ENCODE measurements around the gene IRF5. TPM values are rescaled to one million over a fixed set of nuclear protein-coding genes. Genes with fewer than 3 reads are reported as not detected.
A peak's percentile ranks its signal among the peaks of the same experiment; 100 is the strongest.

IRF5 gene, protein sequence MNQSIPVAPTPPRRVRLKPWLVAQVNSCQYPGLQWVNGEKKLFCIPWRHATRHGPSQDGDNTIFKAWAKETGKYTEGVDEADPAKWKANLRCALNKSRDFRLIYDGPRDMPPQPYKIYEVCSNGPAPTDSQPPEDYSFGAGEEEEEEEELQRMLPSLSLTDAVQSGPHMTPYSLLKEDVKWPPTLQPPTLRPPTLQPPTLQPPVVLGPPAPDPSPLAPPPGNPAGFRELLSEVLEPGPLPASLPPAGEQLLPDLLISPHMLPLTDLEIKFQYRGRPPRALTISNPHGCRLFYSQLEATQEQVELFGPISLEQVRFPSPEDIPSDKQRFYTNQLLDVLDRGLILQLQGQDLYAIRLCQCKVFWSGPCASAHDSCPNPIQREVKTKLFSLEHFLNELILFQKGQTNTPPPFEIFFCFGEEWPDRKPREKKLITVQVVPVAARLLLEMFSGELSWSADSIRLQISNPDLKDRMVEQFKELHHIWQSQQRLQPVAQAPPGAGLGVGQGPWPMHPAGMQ
- total RNA-seq = 0.26 to 0.53 TPM (median 0.37 TPM) in 3 replicates
- long read RNA-seq = 0 reads

- Mint-ChIP-seq H3K27ac (ENCODE audit: unreplicated experiment) (no peak within 1 kb of the TSS), H3K36me3 (ENCODE audit: low read depth) (no peaks in the 10 kb centered on the region), H3K4me3 (ENCODE audit: unreplicated experiment) (peak within 1 kb of the TSS; percentile 65), H3K9me3 (ENCODE audit: low read depth) (no peaks in the 10 kb centered on the region), H3K27me3 (ENCODE audit: low read depth) (peaks cover 30% of the 10 kb centered on the region), H3K4me1 (ENCODE audit: low read depth) (peaks cover 8% of the 10 kb centered on the region)
- TF ChIP-seq CTCF (IDR thresholded peaks at IDR 0.05) = no peak
- DNase-seq (ENCODE audit: low spot score) = no peak
These were observed at the start of gene IRF5 for GRCh38 chr7:128937647-128938543. Gene IRF5, plus strand, starts transcription at chr7:128937927. Its CDS starts 4,155 bp downstream, at chr7:128942082.

DNA sequence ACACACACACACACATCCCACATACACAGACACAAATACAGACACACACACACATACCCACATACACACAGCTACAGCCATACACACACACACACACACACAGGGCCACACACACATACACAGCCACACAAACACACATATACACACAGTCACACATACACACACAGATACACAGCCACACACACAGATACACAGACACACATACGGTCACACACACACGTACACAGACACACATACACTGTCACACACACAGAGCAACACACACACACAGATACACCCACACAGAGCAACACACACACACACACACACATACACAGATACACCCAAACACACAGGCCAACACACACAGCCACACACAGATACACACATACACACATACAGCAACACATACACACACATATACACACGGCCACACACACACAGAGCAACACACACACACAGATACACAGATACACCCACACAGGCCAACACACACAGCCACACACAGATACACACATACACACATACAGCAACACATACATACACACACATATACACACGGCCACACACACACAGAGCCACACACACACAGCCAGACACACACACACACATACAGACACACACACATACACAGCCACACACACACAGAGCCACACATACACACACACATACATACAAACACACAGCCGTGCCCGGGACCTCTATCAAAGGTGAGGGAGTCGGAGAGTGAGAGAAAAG lies 49.5 kb upstream of the IRF5 start:
- TF ChIP-seq CTCF (IDR thresholded peaks at IDR 0.05) = no peak
- no peak overlapping the region for H3K27ac Mint-ChIP-seq (ENCODE audit: unreplicated experiment)
- peaks cover 3% of the 10 kb centered on the region for H3K27me3 Mint-ChIP-seq (ENCODE audit: low read depth)
- no peaks in the 10 kb centered on the region for H3K36me3 Mint-ChIP-seq (ENCODE audit: low read depth)
- no peak for DNase-seq (ENCODE audit: low spot score)
- H3K4me1 Mint-ChIP-seq (ENCODE audit: low read depth) = peaks cover 2% of the 10 kb centered on the region
- H3K4me3 Mint-ChIP-seq (ENCODE audit: unreplicated experiment) = no peak overlapping the region
- no peaks in the 10 kb centered on the region for H3K9me3 Mint-ChIP-seq (ENCODE audit: low read depth)

- Mint-ChIP-seq H3K4me1 (ENCODE audit: low read depth) (no peaks in the 10 kb centered on the region), H3K27me3 (ENCODE audit: low read depth) (peaks cover 3% of the 10 kb centered on the region), H3K4me3 (ENCODE audit: unreplicated experiment) (no peak overlapping the region), H3K9me3 (ENCODE audit: low read depth) (no peaks in the 10 kb centered on the region), H3K27ac (ENCODE audit: unreplicated experiment) (no peak overlapping the region), H3K36me3 (ENCODE audit: low read depth) (no peaks in the 10 kb centered on the region)
- peak; percentile 77 for DNase-seq (ENCODE audit: low spot score)
- TF ChIP-seq CTCF (IDR thresholded peaks at IDR 0.05) = no peak
These were observed 49.0 kb upstream of the IRF5 start for GRCh38 chr7:128888756-128889095.

DNA sequence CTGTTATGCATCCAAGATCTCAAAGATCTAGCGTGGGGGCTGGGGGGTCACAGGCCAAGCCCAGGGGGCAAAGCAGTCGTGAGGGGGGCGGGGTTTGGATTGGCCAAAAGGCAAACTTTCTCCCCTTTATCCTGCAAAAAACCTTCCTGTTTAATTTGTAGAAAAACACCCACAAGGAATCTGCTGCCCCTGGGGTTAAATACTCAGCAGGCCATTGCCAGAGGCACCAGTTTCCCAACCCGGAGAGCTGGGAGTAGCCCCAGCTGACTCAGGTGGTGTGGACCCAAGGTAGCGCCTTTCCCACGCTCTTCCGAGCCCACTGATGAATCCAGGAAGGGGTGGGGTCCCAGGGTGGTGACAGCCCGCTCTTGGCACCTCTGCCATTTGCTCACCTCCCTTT lies 48.6 kb upstream of the IRF5 start:
- H3K4me1 Mint-ChIP-seq (ENCODE audit: low read depth) = no peaks in the 10 kb centered on the region
- H3K27me3 Mint-ChIP-seq (ENCODE audit: low read depth) = peaks cover 3% of the 10 kb centered on the region
- H3K36me3 Mint-ChIP-seq (ENCODE audit: low read depth) = no peaks in the 10 kb centered on the region
- H3K4me3 Mint-ChIP-seq (ENCODE audit: unreplicated experiment) = no peak overlapping the region
- H3K27ac Mint-ChIP-seq (ENCODE audit: unreplicated experiment) = no peak overlapping the region
- no peaks in the 10 kb centered on the region for H3K9me3 Mint-ChIP-seq (ENCODE audit: low read depth)
- TF ChIP-seq CTCF (IDR thresholded peaks at IDR 0.05) = no peak
- DNase-seq (ENCODE audit: low spot score) = peak; percentile 34
